H54 (cell line): Measurements from ENCODE around the gene SRPK1.

ENCODE experiments used
- DNase-seq: peaks from one replicate; pipeline ENCODE4 v3.0.0; 2011; ENCODE audit warnings: low spot score, mixed read lengths; ENCODE audit not compliant: insufficient read length
- FAIRE-seq: peaks from 3 replicates; lab custom pipeline; 2011; peaks lifted over from hg19 to GRCh38; lab: Jason Lieb, UNC
- POLR2A ChIP-seq: IDR thresholded peaks from 2 replicates; pipeline ENCODE4 v1.6.1; 2011; ENCODE audit warnings: low read depth, mild to moderate bottlenecking, low read length

SRPK1 gene

DNA sequence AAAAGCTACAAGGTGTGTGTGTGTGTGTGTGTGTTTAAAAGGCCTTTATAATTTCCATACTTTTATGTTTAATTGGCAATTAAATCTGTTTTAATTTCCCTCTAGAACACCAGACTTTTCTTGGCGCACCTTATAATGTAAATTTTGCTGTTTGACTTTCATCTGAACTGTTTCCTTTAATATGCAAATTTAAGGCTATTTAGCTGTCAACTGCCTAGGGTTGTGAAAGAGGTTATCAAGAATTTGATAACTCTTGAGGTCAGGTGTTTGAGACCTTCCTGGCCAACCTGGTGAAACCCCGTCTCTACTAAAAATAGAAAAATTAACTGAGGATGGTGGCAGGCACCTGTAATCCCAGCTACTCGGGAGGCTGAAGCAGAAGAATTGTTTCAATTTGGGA is 119.8 kb downstream of the SRPK1 start:
- no peak for TF ChIP-seq POLR2A
- no peak for FAIRE-seq
- DNase-seq = no peak

DNA sequence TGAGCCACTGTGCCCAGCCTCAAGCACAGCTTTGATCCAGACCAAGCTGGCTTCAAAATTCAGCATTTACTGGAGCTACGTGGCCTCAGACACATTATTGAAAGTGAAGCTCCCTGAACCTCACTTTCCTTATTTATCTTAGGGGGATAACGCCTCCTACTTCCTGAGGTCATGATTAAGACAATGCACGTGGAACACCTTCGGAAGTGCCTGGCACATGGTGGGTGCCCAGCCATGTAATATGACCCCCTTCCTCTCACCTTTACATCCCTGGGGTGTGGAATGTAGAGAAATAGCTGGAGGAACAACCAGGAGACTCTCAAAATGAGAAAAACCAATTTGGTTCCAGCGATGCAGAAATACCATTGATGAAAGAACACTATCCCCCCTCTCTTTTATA is 122.2 kb downstream of the SRPK1 start:
- DNase-seq (no peak), FAIRE-seq (no peak)

GRCh38 chr6:35797837-35798526 is 122.9 kb downstream of the SRPK1 start:
- TF ChIP-seq POLR2A = no peak
- DNase-seq (no peak), FAIRE-seq (no peak)

More for the DNA sequence above, 122.2 kb downstream of the SRPK1 start:
- TF ChIP-seq POLR2A = no peak

DNA sequence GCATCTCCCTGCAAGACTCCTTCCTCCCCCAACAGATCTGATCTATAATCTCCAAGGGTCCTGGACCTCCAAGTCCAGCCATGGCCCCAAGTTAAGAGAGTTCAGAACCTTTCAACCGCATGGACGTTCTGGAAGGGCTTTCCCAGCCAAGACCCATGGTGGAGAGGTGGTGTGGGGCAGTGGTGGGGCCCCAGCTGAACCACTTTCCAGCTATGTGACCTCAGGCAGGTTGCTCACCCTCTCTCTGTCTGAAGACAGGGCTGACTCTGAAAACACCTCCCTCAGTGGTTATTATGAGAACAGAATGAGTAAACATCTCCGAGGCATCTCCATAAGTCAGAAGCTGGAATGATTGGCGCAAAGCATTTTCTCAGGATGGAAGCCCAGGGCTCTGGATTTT is 124.7 kb downstream of the SRPK1 start:
- FAIRE-seq (no peak), DNase-seq (no peak)
- no peak for TF ChIP-seq POLR2A

DNA sequence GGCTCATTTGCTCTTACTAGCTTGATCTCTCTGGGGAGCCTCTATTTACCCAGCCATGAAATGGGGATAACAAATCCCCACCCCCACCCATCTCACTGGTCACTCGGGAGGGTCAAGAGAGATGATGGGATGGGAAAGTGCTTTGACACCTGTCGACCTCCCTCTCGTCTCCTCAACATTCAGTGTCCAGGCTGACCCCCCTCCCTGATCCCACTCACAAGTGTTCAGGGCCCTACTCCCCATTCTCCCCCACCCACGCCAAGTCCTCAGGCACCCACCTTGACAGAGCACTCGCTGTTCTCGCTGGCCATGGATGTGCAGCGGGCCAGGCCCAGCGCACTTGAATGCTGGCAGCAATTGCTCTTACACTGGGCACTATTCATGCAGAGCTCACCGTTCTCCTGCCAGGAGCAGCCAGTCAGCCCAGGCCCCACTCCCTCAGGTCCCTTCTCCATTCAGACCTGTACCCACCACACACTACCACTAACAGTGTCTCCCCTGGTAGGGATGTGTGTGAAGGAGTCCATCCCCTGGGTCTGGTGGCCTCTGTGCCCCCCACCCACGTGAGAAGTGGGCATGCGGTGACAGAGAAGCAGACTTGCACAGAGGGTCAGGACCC is 125.3 kb downstream of the SRPK1 start:
- DNase-seq = no peak
- TF ChIP-seq POLR2A = no peak
- no peak for FAIRE-seq

DNA sequence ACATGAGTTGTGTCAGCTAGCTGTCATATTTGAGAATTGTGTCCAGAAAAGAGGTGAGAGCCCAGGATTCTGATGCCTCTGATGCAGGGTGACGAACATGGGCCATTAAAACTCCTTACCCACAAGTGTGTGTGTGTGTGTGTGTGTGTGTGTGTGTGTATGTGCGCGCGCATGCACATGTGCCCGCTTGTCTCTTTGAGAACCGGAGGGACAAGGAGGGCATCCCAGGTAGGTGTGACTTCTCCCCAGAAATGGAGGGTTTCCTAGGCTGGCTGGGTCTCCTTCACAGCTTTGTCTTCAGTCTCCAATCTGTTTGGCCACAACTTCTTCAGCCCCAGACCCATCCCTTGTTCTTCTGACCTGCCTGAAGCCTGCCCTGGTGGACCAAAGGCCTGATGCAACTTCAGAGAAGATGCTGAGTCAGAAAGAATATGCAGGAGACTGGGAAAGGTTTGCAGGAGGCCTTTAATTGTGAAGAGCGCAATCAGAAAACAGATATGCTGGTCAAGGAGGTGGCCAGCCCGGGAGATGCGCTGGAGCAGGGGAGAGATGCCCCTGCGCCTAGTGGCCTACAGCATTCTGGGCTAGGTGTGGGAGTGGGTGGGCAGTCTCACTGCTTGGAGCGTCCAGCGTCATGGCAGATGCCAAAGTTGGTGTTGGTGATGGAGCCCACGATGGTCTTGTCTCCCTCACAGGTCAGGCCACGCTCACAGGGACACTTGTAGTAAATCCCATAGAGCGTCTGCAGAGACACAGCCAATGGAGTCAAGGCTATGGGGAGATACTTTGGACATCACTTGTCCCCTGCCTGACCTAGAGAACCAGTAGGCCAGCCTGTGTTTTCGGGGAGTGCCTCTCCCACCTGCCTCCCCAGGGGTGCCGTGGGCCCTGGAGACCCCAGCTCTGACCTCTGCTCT is 126.1 kb downstream of the SRPK1 start:
- FAIRE-seq (no peak), DNase-seq (no peak)
- no peak for TF ChIP-seq POLR2A

GRCh38 chr6:35790683-35791082 is 130.2 kb downstream of the SRPK1 start:
- FAIRE-seq = no peak
- DNase-seq = no peak
- TF ChIP-seq POLR2A = no peak

GRCh38 chr6:35788423-35788982 is 132.4 kb downstream of the SRPK1 start:
- no peak for TF ChIP-seq POLR2A
- no peak for FAIRE-seq
- DNase-seq = no peak

- DNase-seq (no peak), FAIRE-seq (no peak)
- no peak for TF ChIP-seq POLR2A
Observed at GRCh38 chr6:35787266-35788218, 133.4 kb downstream of the SRPK1 start.

- TF ChIP-seq POLR2A = no peak
- FAIRE-seq (no peak), DNase-seq (no peak)
Observed at GRCh38 chr6:35786810-35787209, 134.1 kb downstream of the SRPK1 start.

DNA sequence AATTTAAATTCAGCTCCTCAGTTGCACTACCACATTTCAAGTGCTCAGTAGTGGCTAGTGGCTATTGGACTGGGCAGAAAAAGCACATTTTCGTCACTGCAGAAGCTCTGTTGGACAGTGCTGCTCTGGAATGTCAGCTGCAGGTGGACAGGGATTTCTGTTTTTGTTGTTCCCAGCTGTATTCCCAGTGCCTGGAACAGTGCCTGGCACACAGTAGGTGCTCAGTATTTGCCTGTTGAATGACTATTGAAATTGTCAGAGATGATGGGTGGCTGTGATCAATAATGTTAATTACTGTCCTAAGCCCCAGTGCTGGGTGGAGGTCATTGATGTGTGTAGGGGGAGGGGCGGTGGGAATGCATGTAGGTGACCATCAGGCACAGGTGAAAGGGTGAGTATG is 134.6 kb downstream of the SRPK1 start:
- no peak for DNase-seq
- TF ChIP-seq POLR2A = no peak
- no peak for FAIRE-seq

DNA sequence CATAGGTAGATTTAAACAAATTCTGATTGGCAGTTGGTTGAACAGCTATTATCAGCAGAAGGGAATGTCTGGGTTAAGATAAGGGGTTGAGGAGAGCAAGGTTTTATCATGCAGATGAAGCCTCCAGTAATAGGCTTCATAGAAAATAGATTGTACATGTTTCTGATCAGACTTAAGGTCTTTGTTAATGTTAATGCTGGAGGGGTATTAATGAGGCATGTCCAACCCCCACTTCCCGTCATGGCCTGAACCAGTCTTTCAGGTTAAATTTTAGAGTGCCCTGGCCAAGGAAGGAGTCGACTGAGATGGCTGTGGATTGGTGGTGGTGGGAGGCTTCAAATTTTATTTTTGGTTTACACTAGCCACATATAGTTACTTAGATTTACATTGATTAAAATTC is 136.7 kb downstream of the SRPK1 start:
- FAIRE-seq = no peak

More for the DNA sequence above, 136.7 kb downstream of the SRPK1 start:
- no peak for DNase-seq
- no peak for TF ChIP-seq POLR2A
